H1 (cell line): ENCODE measurements around the gene AASDH. TPM values are rescaled to one million over a fixed set of nuclear protein-coding genes. Genes with fewer than 3 reads are reported as not detected.

Source experiments
- CTCF ChIA-PET: fragments of 300-600 bp; sonication (Branson Sonifier 250); formaldehyde crosslinking; loops from one replicate; lab custom pipeline; 2021; ENCODE audit not compliant: partially characterized antibody; lab: Charles Lee
- POLR2A ChIA-PET: fragments of 300-600 bp; sonication (Branson Sonifier 250); formaldehyde crosslinking; loops from one replicate; lab custom pipeline; 2021; ENCODE audit warnings: inconsistent platforms; ENCODE audit not compliant: partially characterized antibody; lab: Charles Lee
- DNase-seq, 2 experiments: peaks; one replicate each; pipeline versions ENCODE4 v3.0.0 to v3.0.0-alpha.2; 2010 to 2022; ENCODE audit warnings: low spot score in 2 of 2, low read depth in 1 of 2, mixed read lengths in 1 of 2
- FAIRE-seq: peaks from 2 replicates; lab custom pipeline; 2011; peaks lifted over from hg19 to GRCh38; lab: Jason Lieb, UNC
- H2AFZ ChIP-seq: 2 replicates; pipeline ENCODE4 v1.8.1; 2012; ENCODE audit warnings: low read length, inconsistent platforms
- H2AK5ac ChIP-seq: 2 replicates; pipeline ENCODE4 v1.6.1; 2013; ENCODE audit warnings: low read depth, low read length
- H2BK120ac ChIP-seq: replicated peaks from 2 replicates; pipeline ENCODE3; 2013; ENCODE audit warnings: low read depth, low read length, inconsistent platforms
- H2BK12ac ChIP-seq: 2 replicates; pipeline ENCODE4 v1.6.1; 2013; ENCODE audit warnings: low read depth, low read length
- H2BK15ac ChIP-seq: 2 replicates; pipeline ENCODE4 v1.6.1; 2013; ENCODE audit warnings: low read length
- H2BK20ac ChIP-seq: 2 replicates; pipeline ENCODE4 v1.6.1; 2013; ENCODE audit warnings: low read length
- H2BK5ac ChIP-seq: 2 replicates; pipeline ENCODE4 v1.6.1; 2013; ENCODE audit warnings: low read depth, low read length
- H3K14ac ChIP-seq: 2 replicates; pipeline ENCODE4 v1.6.1; 2013; ENCODE audit warnings: inconsistent platforms; ENCODE audit not compliant: insufficient read length
- H3K18ac ChIP-seq: 2 replicates; pipeline ENCODE4 v1.6.1; 2013; ENCODE audit warnings: low read length; ENCODE audit errors: extremely low read depth
- H3K23ac ChIP-seq: 2 replicates; pipeline ENCODE4 v1.6.1; 2013; ENCODE audit warnings: inconsistent platforms; ENCODE audit not compliant: insufficient read length
- H3K23me2 ChIP-seq: 2 replicates; pipeline ENCODE4 v1.6.1; 2013; ENCODE audit warnings: low read depth, low read length
- H3K27ac ChIP-seq: 2 replicates; pipeline ENCODE4 v1.6.1; 2011; ENCODE audit warnings: low read depth, low read length, inconsistent platforms
- H3K27me3 ChIP-seq, 4 experiments: replicated peaks in 1 of 4; 1 replicate in 1 of 4; 2 replicates in 3 of 4; pipeline versions ENCODE4 v1.6.1 to v1.8.1; 2011 to 2013; ENCODE audit warnings: low read length in 3 of 4, mild to moderate bottlenecking in 3 of 4, inconsistent platforms in 2 of 4, mixed read lengths in 2 of 4, moderate library complexity in 1 of 4; ENCODE audit not compliant: control insufficient read depth in 3 of 4, insufficient read depth in 3 of 4; ENCODE audit errors: extremely low read depth in 1 of 4
- H3K36me3 ChIP-seq, 4 experiments: 2 replicates each; pipeline versions ENCODE4 v1.6.1 to v1.8.1; 2011 to 2013; ENCODE audit warnings: mild to moderate bottlenecking in 4 of 4, low read length in 3 of 4, moderate library complexity in 2 of 4, control low read depth in 1 of 4, inconsistent platforms in 1 of 4; ENCODE audit not compliant: insufficient read depth in 4 of 4, control insufficient read depth in 2 of 4
- H3K4ac ChIP-seq: replicated peaks from 2 replicates; pipeline ENCODE3; 2013; ENCODE audit warnings: low read length, low read depth, mixed read lengths, inconsistent platforms; ENCODE audit not compliant: insufficient read length
- H3K4me1 ChIP-seq, 4 experiments: replicated peaks in 1 of 4; 1 replicate in 1 of 4; 2 replicates in 3 of 4; pipeline versions ENCODE4 v1.6.1 to v1.8.1; 2011 to 2013; ENCODE audit warnings: low read length in 3 of 4, inconsistent platforms in 2 of 4, mixed read lengths in 1 of 4; ENCODE audit not compliant: insufficient read depth in 4 of 4, control insufficient read depth in 3 of 4
- H3K4me2 ChIP-seq, 2 experiments: 2 replicates each; pipeline versions ENCODE4 v1.6.1 to v1.8.1; 2011 to 2013; ENCODE audit warnings: low read depth in 2 of 2, low read length in 2 of 2, control low read depth in 1 of 2, inconsistent platforms in 1 of 2, mild to moderate bottlenecking in 1 of 2; ENCODE audit not compliant: insufficient read depth in 1 of 2
- H3K4me3 ChIP-seq, 4 experiments: fragments of 200-600, 300-600 bp in 1 of 4; sonication (generic), shearing (Covaris generic), sonication (Bioruptor Twin) in 1 of 4; 2 replicates each; pipeline versions ENCODE4 v1.5.1 to v1.8.1; 2011 to 2016; ENCODE audit warnings: low read length in 4 of 4, low read depth in 3 of 4, control low read depth in 2 of 4, inconsistent platforms in 2 of 4, mild to moderate bottlenecking in 2 of 4, mixed read lengths in 1 of 4, moderate library complexity in 1 of 4; ENCODE audit not compliant: insufficient read depth in 2 of 4; ENCODE audit errors: extremely low read depth in 1 of 4
- H3K56ac ChIP-seq: replicated peaks from 2 replicates; pipeline ENCODE3; 2013; ENCODE audit warnings: low read depth, mild to moderate bottlenecking, mixed read lengths, low read length, inconsistent platforms; ENCODE audit not compliant: insufficient read length
- H3K79me1 ChIP-seq: 2 replicates; pipeline ENCODE4 v1.6.1; 2013; ENCODE audit warnings: low read depth, low read length, control low read depth
- H3K79me2 ChIP-seq, 2 experiments: 2 replicates each; pipeline versions ENCODE4 v1.6.1 to v1.8.1; 2012 to 2013; ENCODE audit warnings: low read length in 2 of 2, mild to moderate bottlenecking in 2 of 2, inconsistent platforms in 1 of 2; ENCODE audit not compliant: insufficient read depth in 2 of 2, control insufficient read depth in 1 of 2
- H3K9ac ChIP-seq, 4 experiments: replicated peaks in 1 of 4; 1 replicate in 1 of 4; 2 replicates in 3 of 4; pipeline versions ENCODE4 v1.6.1 to v1.8.1; 2011 to 2013; ENCODE audit warnings: low read depth in 3 of 4, low read length in 3 of 4, control low read depth in 2 of 4, mild to moderate bottlenecking in 2 of 4, moderate library complexity in 2 of 4, inconsistent platforms in 1 of 4; ENCODE audit errors: extremely low read depth in 1 of 4
- H3K9me3 ChIP-seq, 2 experiments: 2 replicates each; pipeline versions ENCODE4 v1.6.1 to v1.8.1; 2012 to 2013; ENCODE audit warnings: mild to moderate bottlenecking in 2 of 2, moderate library complexity in 2 of 2, control low read depth in 1 of 2, inconsistent platforms in 1 of 2, low read depth in 1 of 2, low read length in 1 of 2, mixed read lengths in 1 of 2; ENCODE audit not compliant: insufficient read depth in 2 of 2
- H4K20me1 ChIP-seq, 2 experiments: replicated peaks in 1 of 2; 2 replicates each; pipeline versions ENCODE3 to v1.8.1; 2011 to 2013; ENCODE audit warnings: inconsistent platforms in 2 of 2, low read length in 2 of 2, mild to moderate bottlenecking in 1 of 2; ENCODE audit not compliant: insufficient read depth in 2 of 2, control insufficient read depth in 1 of 2
- H4K5ac ChIP-seq: 2 replicates; pipeline ENCODE4 v1.6.1; 2013; ENCODE audit warnings: low read length, low read depth, mixed read lengths, inconsistent platforms; ENCODE audit not compliant: insufficient read length
- H4K8ac ChIP-seq: 2 replicates; pipeline ENCODE4 v1.8.0; 2013; ENCODE audit warnings: mild to moderate bottlenecking, moderate library complexity, low read length, inconsistent platforms; ENCODE audit not compliant: insufficient read depth; ENCODE audit errors: extremely low read depth
- H4K91ac ChIP-seq: replicated peaks from 2 replicates; pipeline ENCODE3; 2013; ENCODE audit warnings: low read length, mixed read lengths, inconsistent platforms; ENCODE audit not compliant: insufficient read length
- CTBP2 ChIP-seq: IDR thresholded peaks from 2 replicates; pipeline ENCODE4 v1.7.0; 2011; ENCODE audit warnings: borderline replicate concordance, mild to moderate bottlenecking, moderate library complexity, mixed read lengths, low read length; ENCODE audit not compliant: insufficient read depth, insufficient read length
- JUN ChIP-seq: IDR thresholded peaks from 2 replicates; pipeline ENCODE4 v1.6.1; 2011; ENCODE audit warnings: low read depth, mild to moderate bottlenecking, improper control_type of control experiment, low read length
- KDM1A ChIP-seq: fragments of 200-600, 300-600 bp; sonication (generic); IDR thresholded peaks from 2 replicates; pipeline ENCODE4 v1.7.1; 2016; ENCODE audit warnings: mild to moderate bottlenecking, low read length, borderline replicate concordance
- KDM4A ChIP-seq: IDR thresholded peaks from one replicate; pipeline ENCODE4 v1.7.1; 2012; ENCODE audit warnings: low read depth, mild to moderate bottlenecking, moderate library complexity, low read length, inconsistent platforms; ENCODE audit not compliant: severe bottlenecking
- RBBP5 ChIP-seq: IDR thresholded peaks from 2 replicates; pipeline ENCODE4 v1.7.1; 2012; ENCODE audit warnings: low read depth, mild to moderate bottlenecking, inconsistent platforms, low read length, moderate library complexity, borderline replicate concordance
- RNF2 ChIP-seq: fragments of 200-900, 300-1000 bp; sonication (generic); IDR thresholded peaks from 2 replicates; pipeline ENCODE4 v1.7.1; 2016; ENCODE audit warnings: borderline replicate concordance, low read depth, mild to moderate bottlenecking, antibody characterized with exemption, low read length; ENCODE audit not compliant: poor library complexity, severe bottlenecking; ENCODE audit errors: missing control alignments
- SIN3A ChIP-seq, 2 experiments: IDR thresholded peaks in 1 of 2; conservative IDR thresholded peaks in 1 of 2; 2 replicates each; pipeline ENCODE4 v1.6.1; 2011 to 2012; ENCODE audit warnings: low read length in 2 of 2, improper control_type of control experiment in 1 of 2, low read depth in 1 of 2, mild to moderate bottlenecking in 1 of 2
- SP4 ChIP-seq: IDR thresholded peaks from 2 replicates; pipeline ENCODE4 v1.6.1; 2012; ENCODE audit warnings: low read length, inconsistent platforms
- SRF ChIP-seq: IDR thresholded peaks from 2 replicates; pipeline ENCODE4 v1.6.1; 2011; ENCODE audit warnings: mild to moderate bottlenecking, low read depth, low read length, moderate library complexity
- SUZ12 ChIP-seq: fragments of 200-600 bp; sonication (generic); IDR thresholded peaks from 2 replicates; pipeline ENCODE4 v1.6.1; 2012; ENCODE audit warnings: mild to moderate bottlenecking, inconsistent platforms, low read length, moderate library complexity, mixed read lengths
- TAF1 ChIP-seq: IDR thresholded peaks from 2 replicates; pipeline ENCODE4 v1.6.1; 2011; ENCODE audit warnings: mild to moderate bottlenecking, low read depth, low read length
- USF2 ChIP-seq: IDR thresholded peaks from 2 replicates; pipeline ENCODE4 v1.6.1; 2011; ENCODE audit warnings: low read length, improper control_type of control experiment
- YY1 ChIP-seq: IDR thresholded peaks from 2 replicates; pipeline ENCODE4 v1.6.1; 2011; ENCODE audit warnings: low read depth, mild to moderate bottlenecking, low read length
- WGBS, 2 experiments: shearing (Covaris generic) in 1 of 2; methylation state at CpG; one replicate each; pipeline versions ENCODE4 v1.1.6 to v1.1.7; 2013 to 2015; ENCODE audit warnings: low lambda C conversion rate in 2 of 2, mixed read lengths in 2 of 2, inconsistent platforms in 1 of 2, low coverage in 1 of 2, missing lambda C conversion rate in 1 of 2; ENCODE audit not compliant: insufficient replicate concordance in 2 of 2, insufficient coverage in 1 of 2, insufficient read length in 1 of 2; ENCODE audit errors: extremely low coverage in 1 of 2, missing lambda C conversion rate in 1 of 2; 5-methylcytosine and 5-hydroxymethylcytosine counted together
- polyA plus RNA-seq, 7 experiments: library from polyadenylated mRNA; depleted of rRNA in 3 of 7; stranded (reverse) in 5 of 7; unstranded in 2 of 7; fragments of >200 nt in 5 of 7; fragments of 200-250 nt in 2 of 7; gene quantifications; 1 replicate in 5 of 7; 2 replicates in 1 of 7; 4 replicates in 1 of 7; pipeline versions ENCODE4 v1.2.1 to v1.2.3, GENCODE V29; 2011 to 2013; ENCODE audit warnings: missing spikeins in 2 of 7, mixed read lengths in 2 of 7
- total RNA-seq: library from RNA; stranded (reverse); fragmentation: NEBNext Ultra II Directional; extraction: Animal tissue kit (Norgen Biotek cat#: 25700); gene quantifications from 2 replicates; pipeline ENCODE4 v1.2.1, GENCODE V29; 2021

Gene AASDH
- total and polyA plus RNA-seq, 2 of the 8 experiments (the other 6 are each of a cell fraction or from before 2014, with no cell fraction given), result 8.0 to 10.9 TPM

DNA sequence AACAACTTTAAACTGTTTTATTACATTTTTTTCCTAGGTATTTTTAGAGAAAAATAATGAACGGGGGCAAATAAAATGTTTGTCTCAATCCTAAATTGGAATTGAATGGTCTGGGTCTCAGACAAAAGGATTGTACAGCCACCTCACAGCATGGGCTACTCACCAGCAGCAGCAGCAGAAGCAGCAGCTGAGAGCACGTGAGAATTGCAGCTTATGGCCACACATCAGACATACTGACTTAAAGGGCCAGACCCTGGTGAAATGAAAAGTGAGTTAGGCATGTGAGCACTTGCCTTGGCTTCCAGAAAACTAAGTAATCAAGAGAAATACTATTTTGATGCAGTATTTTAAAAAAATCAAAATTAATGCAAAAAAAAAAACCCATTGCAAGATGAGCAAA is 56.6 kb downstream of the AASDH start:
- H2BK20ac ChIP-seq, result no peak overlapping the region
- FAIRE-seq, result no peak
- ChIA-PET CTCF (no interaction called here), POLR2A (no interaction called here)
- no peak overlapping the region for H3K18ac ChIP-seq
- no peak overlapping the region for H2BK5ac ChIP-seq
- H3K4me3 ChIP-seq, result no peak overlapping the region
- no peak overlapping the region for H3K23ac ChIP-seq
- no peak overlapping the region for H2AFZ ChIP-seq
- H3K4ac ChIP-seq, result no peak overlapping the region
- H4K91ac ChIP-seq, result no peak overlapping the region
- peaks cover 0 to 2% of the 10 kb centered on the region in 2 experiments for H4K20me1 ChIP-seq
- H3K79me2 ChIP-seq, result no peaks in the 10 kb centered on the region
- H3K4me2 ChIP-seq, result no peak overlapping the region
- no peaks in the 10 kb centered on the region for H3K23me2 ChIP-seq
- no peak overlapping the region for H2BK12ac ChIP-seq
- no peak overlapping the region for H2AK5ac ChIP-seq
- no peaks in the 10 kb centered on the region for H3K4me1 ChIP-seq
- H3K27me3 ChIP-seq, result no peaks in the 10 kb centered on the region
- H2BK120ac ChIP-seq, result peak overlapping the region; percentile 78
- H4K5ac ChIP-seq, result no peak overlapping the region
- no peak overlapping the region for H3K14ac ChIP-seq
- no peak for DNase-seq
- no peak overlapping the region for H3K56ac ChIP-seq
- H3K9ac ChIP-seq, result no peak overlapping the region
- H3K79me1 ChIP-seq, result no peaks in the 10 kb centered on the region
- no peak overlapping the region for H2BK15ac ChIP-seq
- no peak overlapping the region for H3K27ac ChIP-seq
- H3K9me3 ChIP-seq, result no peaks in the 10 kb centered on the region
- peaks cover 0 to 7% (median 3%) of the 10 kb centered on the region in 4 experiments; a peak in 2 of 8 replicates for H3K36me3 ChIP-seq
- WGBS, 2 experiments, result 76% methylated on average over 2 of the region's 2 CpGs; no CpG with 5 or more reads in 1 of the 2 experiments
- no peak overlapping the region for H4K8ac ChIP-seq
- TF ChIP-seq SP4 (no peak), KDM4A (no peak), SUZ12 (no peak), KDM1A (no peak), RNF2 (no peak), CTBP2 (no peak), SRF (no peak), RBBP5 (no peak), SIN3A (conservative IDR thresholded peaks at IDR 0.05 in 1 of 2, IDR thresholded peaks at IDR 0.05 in 1 of 2; ENCODE audit: low read depth in 1 of 2, low read length in 2 of 2) (no peak), JUN (no peak), USF2 (no peak), TAF1 (no peak), YY1 (no peak)
